GM18498 (cell line): ENCODE measurements around the gene DUSP7.

Experiments used
- ATAC-seq: cut with Tn5 transposase; IDR thresholded peaks from one replicate; pipeline ENCODE4 v1.9.1; 2021; ENCODE audit warnings: mild to moderate bottlenecking, moderate library complexity; ENCODE audit not compliant: unreplicated experiment

DUSP7 gene, protein sequence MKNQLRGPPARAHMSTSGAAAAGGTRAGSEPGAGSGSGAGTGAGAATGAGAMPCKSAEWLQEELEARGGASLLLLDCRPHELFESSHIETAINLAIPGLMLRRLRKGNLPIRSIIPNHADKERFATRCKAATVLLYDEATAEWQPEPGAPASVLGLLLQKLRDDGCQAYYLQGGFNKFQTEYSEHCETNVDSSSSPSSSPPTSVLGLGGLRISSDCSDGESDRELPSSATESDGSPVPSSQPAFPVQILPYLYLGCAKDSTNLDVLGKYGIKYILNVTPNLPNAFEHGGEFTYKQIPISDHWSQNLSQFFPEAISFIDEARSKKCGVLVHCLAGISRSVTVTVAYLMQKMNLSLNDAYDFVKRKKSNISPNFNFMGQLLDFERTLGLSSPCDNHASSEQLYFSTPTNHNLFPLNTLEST

DNA sequence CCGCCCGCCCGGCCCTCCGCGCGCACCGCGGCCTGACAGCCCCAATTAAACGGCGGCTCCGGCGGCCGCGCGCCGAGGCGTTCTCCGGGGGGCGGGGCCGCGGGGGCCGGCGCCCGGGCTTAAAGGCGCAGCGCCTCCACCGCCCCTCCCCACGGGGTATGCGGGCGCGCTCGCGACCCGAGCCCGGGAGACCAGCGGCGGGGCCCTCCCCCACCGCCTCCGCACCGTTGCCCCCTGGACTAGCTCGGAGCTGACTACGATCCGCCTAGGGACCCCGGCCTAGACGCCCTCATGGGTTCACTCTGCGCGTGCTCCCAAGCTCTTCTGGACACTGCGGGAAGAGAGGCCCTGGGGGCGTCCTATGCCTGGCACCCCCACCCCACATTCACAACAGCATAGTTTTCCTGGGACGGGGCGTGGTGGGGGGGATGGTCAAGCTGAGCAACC, at the start of gene DUSP7:
DUSP7 (minus strand) TSS at position 51 of the 447 bp plus-strand sequence. CDS start 205 bp downstream, outside the sequence.
- peak; percentile 42 for ATAC-seq

- ATAC-seq, result no peak
Observed at GRCh38 chr3:52104684-52105640, 48.6 kb upstream of the DUSP7 start.

GRCh38 chr3:52102934-52103333, 46.6 kb upstream of the DUSP7 start:
- ATAC-seq, result no peak

- ATAC-seq, result no peak
Observed at GRCh38 chr3:52099001-52099401, 42.6 kb upstream of the DUSP7 start.

- ATAC-seq, result no peak
Observed at GRCh38 chr3:52097851-52098507, 41.6 kb upstream of the DUSP7 start.

- no peak for ATAC-seq
Observed at GRCh38 chr3:52095990-52096775, 39.8 kb upstream of the DUSP7 start.

DNA sequence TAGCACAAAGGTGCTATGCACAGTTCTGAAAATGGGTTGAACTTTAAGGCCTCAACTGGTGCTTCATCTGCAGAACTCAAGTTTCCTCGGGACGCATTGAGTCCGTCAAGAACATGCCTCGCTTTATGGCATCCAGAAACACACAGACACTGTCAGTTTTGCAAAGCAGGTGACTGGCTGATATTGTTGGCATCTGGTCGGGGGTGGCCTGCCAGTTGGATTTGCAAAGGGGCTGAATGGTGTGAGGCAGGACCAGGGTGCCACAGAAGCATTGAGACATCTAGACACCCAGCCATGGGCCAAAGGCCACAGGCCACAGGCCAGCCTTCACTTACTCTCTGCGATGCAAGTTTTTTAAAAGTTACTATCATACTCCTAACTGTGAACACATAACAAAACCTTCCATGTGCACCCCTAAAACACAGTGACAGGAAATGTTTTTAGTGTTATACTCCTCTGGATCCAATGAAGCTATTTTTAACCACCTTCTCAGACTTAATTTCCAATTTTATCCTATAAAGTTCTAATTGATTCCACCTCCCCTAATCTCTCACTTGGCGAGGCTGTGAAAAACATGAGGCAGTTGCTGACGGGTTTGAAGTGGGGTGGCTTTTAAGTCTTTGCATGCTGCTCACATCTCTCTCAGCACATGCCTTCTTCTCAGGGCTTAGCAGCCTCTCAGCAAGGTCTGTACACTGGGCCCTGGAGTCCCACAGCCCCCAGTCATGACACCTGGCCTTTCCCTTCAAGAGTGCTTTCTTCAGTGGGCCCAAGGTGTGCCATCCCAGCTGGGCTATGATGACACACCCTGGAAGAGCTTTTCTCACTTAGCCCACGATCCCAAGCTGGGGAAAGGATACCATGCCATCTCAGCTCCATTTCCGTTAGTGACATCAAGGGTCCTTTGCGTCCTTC, 38.5 kb upstream of the DUSP7 start:
- no peak for ATAC-seq

GRCh38 chr3:52093756-52094545, 37.6 kb upstream of the DUSP7 start:
- no peak for ATAC-seq

GRCh38 chr3:52092891-52093290, 36.5 kb upstream of the DUSP7 start:
- ATAC-seq, result no peak

- ATAC-seq, result no peak
Observed at GRCh38 chr3:52092271-52092660, 35.9 kb upstream of the DUSP7 start.

DNA sequence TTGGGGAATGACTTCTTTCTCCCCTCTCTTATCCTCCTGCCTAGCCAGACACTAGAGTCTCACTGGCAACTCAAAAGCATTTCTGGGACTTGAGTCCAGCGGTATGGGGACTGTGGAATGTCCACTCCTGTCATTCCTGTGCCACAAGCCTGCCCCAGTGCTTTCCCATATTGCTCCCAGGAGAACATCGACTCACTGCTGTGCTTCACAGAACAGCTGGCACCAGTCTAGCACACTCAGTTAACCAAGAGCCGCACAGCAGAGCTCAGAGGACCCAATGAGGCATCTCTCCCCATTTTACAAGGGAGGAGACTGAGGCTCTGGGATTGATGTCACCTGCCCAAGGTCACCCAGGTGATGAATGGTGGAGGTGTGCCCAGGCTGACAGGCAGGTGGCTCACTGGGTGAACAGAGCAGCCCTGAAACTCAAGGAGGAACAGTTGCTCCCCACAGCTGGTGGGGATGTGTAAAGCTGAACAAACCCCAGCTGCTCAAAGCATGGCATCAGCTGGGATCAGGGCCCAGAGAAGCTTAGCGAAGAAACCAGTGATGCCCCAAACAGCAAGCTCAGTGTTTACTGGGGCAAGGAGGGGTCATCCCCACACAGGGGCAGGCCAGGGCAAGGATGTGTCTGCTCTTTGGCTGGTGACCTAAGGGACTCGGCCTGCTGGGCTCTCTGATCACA, 35.4 kb upstream of the DUSP7 start:
- ATAC-seq, result no peak

- ATAC-seq, result no peak
Observed at GRCh38 chr3:52090933-52091468, 34.6 kb upstream of the DUSP7 start.

- ATAC-seq, result no peak
Observed at GRCh38 chr3:52090131-52090932, 34.0 kb upstream of the DUSP7 start.

- ATAC-seq, result no peak
Observed at GRCh38 chr3:52089691-52090090, 33.3 kb upstream of the DUSP7 start.

DNA sequence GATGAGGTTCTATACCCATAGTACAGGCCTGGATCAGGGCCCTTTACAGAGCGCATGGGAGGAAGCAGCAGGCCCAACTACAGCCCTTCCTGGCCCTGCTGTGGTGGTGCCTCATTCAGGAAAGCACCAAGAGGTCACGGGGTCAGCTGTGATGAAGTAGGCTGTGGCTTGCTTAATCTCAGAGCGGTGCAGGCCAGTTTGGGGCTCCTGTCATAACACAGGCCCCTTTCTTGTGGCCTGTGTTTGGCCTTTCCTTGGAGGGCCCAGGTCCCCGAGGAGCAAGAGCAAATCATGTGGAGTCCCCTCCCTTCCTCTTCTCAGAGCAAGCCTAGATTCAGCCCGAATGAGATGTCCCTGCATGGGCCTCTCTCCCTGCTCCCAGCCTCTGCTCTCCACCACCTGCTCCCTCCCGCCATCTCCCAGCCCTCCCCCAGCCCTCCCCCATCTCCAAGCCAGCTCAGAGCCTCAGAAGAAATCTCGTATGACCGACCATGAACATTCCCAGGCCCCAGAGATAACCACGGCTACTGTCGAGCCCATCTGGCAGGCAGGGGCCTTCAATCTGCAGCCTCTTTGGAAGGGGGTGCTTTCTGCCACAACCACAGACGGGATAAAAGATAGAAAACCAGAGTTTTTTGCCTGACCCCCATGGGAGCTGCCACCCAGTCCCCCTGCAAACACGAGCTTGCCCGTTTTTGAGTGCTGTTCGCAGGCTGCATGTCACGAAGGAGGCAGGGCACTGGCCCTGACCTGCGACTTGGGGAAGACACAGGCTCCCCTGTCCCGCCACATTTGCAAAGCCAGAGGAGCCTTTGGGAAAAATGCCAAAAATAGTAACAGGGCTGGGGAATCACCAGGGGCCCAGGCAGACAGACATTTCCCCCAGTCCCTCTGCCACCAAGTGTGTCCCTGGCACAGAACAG, 32.3 kb upstream of the DUSP7 start:
- ATAC-seq, result no peak

DNA sequence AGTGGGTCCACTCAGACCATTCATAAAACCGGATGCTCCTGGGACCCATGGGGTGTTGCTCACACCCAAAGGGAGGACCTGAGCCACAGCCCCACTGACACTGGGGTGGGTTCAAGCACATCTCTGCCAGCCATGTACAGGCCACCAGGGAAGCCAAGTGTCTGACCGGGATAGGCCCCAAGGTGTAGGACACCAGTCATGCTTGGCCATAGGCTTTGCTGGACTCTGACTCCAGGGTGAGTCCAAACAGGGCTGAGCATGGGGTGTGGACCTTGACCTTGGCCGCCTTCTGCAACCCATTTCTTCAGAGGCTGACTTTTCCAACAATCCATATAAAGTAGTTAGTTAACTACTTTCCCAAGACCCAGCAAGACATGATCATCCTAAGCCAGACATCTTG, 31.4 kb upstream of the DUSP7 start:
- ATAC-seq, result no peak
